GM12875 (cell line): ENCODE results near the gene CNTNAP5.

Experiments
- H3K4me3 ChIP-seq: one replicate; pipeline ENCODE4 v1.5.1; 2011; ENCODE audit warnings: low read depth, low read length, control low read depth
- CTCF ChIP-seq: IDR thresholded peaks from 2 replicates; pipeline ENCODE4 v1.5.1; 2011; ENCODE audit warnings: low read depth, mild to moderate bottlenecking, control low read depth, inconsistent platforms, low read length, moderate library complexity, borderline replicate concordance; ENCODE audit not compliant: insufficient read depth

Gene CNTNAP5

GRCh38 chr2:124289060-124289459, 264.0 kb downstream of the CNTNAP5 start:
- TF ChIP-seq CTCF: no peak
- H3K4me3 ChIP-seq: no peak overlapping the region

- no peak for TF ChIP-seq CTCF
- H3K4me3 ChIP-seq: no peak overlapping the region
Measured at GRCh38 chr2:124289615-124290014, 264.5 kb downstream of the CNTNAP5 start.

DNA sequence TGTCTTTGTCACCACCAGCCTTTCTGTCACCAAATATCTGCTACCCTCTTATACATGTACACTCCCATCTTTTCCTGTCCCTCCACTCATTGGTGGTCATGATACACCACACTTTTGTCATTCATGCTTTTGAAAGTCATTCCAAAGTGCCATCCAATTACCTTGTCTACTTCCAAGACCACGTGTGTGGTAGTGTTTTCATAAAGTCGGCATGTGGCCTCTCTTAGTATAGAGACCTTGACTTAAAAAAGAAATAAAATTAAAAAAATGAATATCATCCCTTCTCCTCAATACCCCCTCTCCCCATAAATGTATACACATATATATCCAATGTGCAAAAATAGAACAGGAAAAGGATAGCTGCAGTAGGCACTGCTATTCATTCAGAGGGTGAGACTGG, 271.4 kb downstream of the CNTNAP5 start:
- no peak overlapping the region for H3K4me3 ChIP-seq
- no peak for TF ChIP-seq CTCF

DNA sequence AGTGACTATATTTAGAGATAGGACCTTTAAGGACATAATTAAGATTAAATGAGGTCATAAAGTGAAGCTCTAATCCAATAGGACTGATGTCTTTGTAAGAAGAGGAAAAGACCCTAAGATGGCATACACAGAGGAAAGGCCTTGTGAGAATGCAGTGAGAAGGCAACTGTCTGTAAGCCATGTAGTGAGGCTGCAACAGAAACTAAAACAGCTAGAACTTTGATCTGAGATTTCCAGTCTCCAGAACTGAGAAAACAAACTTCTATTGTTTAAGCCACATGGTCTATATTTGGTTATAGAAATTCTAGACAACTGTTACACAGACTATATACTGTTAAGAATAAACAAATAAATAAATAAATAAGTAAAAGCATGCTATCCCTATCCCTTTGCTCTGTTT, 276.8 kb downstream of the CNTNAP5 start:
- TF ChIP-seq CTCF: no peak
- H3K4me3 ChIP-seq: no peak overlapping the region

GRCh38 chr2:124308319-124309062, 283.4 kb downstream of the CNTNAP5 start:
- no peak for TF ChIP-seq CTCF
- H3K4me3 ChIP-seq: no peak overlapping the region

DNA sequence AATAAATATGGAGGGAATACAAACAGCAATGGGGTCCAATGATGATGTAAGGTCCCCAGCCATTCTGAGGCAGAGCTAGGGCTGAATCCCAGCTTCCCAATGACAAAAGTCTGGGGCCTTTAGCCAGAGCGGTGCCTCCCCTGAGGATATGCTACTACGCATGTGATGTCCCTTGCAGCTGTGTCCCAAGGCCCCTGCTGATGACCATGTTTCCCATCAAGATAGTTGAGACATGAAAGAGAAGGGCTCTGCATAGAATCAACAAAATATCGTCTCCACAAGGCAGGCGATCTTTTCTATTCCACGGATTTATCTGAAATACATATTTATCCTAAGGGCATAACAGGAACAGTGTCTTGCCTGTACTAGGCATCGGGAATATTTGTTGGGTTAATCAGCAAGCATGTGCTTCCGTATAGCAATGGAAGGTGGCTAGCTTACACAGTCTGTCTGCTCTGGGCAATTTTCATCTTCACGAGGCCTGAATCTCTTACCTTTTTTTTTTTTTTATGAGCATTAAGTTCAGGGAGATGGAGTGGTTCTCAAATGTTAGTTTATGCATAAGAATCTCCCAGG, 284.6 kb downstream of the CNTNAP5 start:
- no peak for TF ChIP-seq CTCF

DNA sequence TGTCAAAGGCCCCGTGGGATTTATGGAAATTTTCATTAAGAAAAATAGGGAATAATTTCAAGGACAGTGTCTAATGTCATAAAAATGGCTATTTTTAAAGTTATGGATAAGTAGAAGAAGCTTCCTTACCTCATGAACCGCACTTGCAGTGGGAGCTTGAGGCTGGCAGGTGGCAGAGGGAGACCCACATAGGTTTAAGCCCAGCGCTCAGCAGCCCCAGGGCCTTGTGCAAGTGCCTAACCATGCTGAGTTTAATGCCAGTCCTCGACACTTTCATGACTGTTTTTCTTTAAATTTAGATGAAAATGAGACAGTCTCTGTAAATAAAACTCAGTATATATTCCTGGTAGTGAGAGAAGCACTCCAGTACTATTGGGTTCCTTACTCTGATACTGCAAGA, 285.6 kb downstream of the CNTNAP5 start:
- TF ChIP-seq CTCF: no peak
- H3K4me3 ChIP-seq: no peak overlapping the region

More for the DNA sequence above, 284.6 kb downstream of the CNTNAP5 start:
- no peak overlapping the region for H3K4me3 ChIP-seq
